GM06990 (cell line): Measurements from ENCODE around the gene ALDH4A1.

Source experiments
- DNase-seq: peaks from one replicate; pipeline ENCODE4 v3.0.0-alpha.2; 2011; ENCODE audit not compliant: insufficient read length; ENCODE audit errors: extremely low read depth
- H3K27me3 ChIP-seq: replicated peaks from 2 replicates; pipeline ENCODE4 v1.6.0; 2011; ENCODE audit warnings: low read length; ENCODE audit not compliant: control insufficient read depth, insufficient read depth
- H3K36me3 ChIP-seq: 2 replicates; pipeline ENCODE4 v1.5.1; 2011; ENCODE audit warnings: low read length; ENCODE audit not compliant: control insufficient read depth, insufficient read depth
- H3K4me3 ChIP-seq: replicated peaks from 2 replicates; pipeline ENCODE4 v1.5.1; 2011; ENCODE audit warnings: low read depth, mild to moderate bottlenecking, control low read depth, low read length
- TF ChIP-seq, protein P1 (sequence below): IDR thresholded peaks from 2 replicates; pipeline ENCODE4 v1.5.1; 2011; ENCODE audit warnings: low read length, control low read depth, mild to moderate bottlenecking, inconsistent platforms; ENCODE audit not compliant: insufficient read depth, poor library complexity, severe bottlenecking

ALDH4A1 gene

DNA sequence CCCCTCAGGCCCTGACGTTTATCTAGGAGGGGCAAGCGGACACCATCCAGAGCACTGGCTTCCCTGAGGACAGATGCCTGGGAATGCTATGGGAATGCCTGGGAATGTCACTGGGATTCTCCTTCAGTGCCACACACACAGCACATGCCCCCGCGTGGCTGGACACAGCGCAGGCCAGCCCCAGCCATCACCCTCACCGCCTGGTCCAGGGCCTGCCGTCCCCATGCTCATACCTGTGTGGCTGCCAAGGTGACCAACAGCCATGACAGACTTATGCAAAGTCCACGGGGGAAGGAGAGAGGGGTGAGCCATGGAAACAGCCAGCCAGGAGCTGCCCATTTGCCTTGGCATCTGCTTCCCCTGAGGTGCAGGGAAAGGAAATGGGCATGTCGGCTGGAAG, 37.2 kb downstream of the ALDH4A1 start:
- no peaks in the 10 kb centered on the region; the same call in 1 of the 2 replicates for H3K27me3 ChIP-seq
- no peaks in the 10 kb centered on the region for H3K36me3 ChIP-seq
- no peak for DNase-seq
- TF ChIP-seq, protein P1, sequence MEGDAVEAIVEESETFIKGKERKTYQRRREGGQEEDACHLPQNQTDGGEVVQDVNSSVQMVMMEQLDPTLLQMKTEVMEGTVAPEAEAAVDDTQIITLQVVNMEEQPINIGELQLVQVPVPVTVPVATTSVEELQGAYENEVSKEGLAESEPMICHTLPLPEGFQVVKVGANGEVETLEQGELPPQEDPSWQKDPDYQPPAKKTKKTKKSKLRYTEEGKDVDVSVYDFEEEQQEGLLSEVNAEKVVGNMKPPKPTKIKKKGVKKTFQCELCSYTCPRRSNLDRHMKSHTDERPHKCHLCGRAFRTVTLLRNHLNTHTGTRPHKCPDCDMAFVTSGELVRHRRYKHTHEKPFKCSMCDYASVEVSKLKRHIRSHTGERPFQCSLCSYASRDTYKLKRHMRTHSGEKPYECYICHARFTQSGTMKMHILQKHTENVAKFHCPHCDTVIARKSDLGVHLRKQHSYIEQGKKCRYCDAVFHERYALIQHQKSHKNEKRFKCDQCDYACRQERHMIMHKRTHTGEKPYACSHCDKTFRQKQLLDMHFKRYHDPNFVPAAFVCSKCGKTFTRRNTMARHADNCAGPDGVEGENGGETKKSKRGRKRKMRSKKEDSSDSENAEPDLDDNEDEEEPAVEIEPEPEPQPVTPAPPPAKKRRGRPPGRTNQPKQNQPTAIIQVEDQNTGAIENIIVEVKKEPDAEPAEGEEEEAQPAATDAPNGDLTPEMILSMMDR, result no peak
- H3K4me3 ChIP-seq, result no peak overlapping the region

DNA sequence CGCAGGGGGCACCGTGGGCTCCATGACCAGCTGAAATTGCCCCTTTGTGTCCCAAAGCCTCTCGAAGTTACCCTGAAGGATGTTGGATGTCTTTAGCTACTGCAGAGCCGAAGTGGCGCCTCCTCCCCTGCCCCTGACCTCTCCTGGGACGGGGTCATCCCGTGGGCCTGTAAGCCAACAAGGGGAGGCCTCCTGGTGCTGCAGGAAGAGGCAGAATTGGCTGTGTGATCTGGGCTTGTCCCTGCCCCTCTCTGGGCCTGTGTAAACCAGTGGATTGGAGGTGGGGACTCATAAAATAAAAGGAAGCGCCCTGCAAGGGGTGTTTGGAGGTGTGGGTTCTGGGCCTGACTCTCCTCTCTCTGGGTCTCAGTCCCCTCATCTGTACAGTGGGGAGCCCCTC, 40.8 kb downstream of the ALDH4A1 start:
- DNase-seq, result no peak
- TF ChIP-seq, protein P1, result no peak
- Histone ChIP-seq H3K27me3 (no peaks in the 10 kb centered on the region), H3K36me3 (no peaks in the 10 kb centered on the region), H3K4me3 (no peak overlapping the region)

DNA sequence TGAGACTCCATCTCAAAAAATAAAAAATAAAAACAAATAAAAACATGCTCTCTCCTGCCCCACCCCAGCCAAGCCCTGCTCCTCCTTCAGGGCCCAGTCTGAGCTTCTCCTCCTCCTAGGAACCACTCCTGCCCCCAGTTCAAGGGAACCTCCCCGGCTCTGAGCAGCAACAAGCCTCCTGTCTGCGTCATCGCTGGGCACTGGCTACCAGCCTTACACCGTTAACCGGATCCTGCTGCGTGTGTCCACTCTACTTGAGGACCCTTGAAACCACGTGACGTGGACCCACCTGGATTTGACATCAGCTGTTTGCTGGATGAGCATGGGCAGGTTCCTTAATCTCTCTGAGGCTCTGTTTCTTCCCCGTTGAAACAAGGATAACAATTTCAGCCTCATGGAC, 41.3 kb downstream of the ALDH4A1 start:
- TF ChIP-seq, protein P1, result no peak
- no peaks in the 10 kb centered on the region for H3K36me3 ChIP-seq
- no peaks in the 10 kb centered on the region for H3K27me3 ChIP-seq
- no peak overlapping the region for H3K4me3 ChIP-seq
- no peak for DNase-seq

DNA sequence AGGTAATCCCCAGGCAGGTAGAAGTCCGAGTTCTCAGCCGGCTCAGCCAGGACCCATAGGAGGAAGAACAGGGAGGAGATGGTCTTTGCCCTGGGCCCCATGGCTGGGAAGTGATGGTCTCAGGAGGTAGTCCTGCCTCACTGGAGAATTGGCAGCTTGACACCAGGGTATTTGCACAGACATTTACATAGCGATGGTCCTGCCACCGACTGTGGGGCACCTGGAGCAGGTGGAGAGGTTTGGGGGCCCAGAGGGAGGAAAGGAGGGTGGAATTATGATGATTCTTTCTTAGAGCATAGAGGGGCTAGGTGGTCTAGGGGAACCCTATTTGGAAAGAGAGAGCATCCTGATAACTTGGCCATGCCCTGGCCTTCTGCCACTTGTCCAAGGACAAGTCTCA, 42.8 kb downstream of the ALDH4A1 start, which contains the start of gene TAS1R2:
TSS of gene TAS1R2 (minus strand) at position 101 of the 400 bp plus-strand sequence. CDS start at position 101, 0 bp downstream.
- no peak for DNase-seq
- H3K27me3 ChIP-seq, result no peaks in the 10 kb centered on the region; the same call in 1 of the 2 replicates
- TF ChIP-seq, protein P1, result no peak
- H3K36me3 ChIP-seq, result no peaks in the 10 kb centered on the region
- H3K4me3 ChIP-seq, result no peak within 1 kb of the TSS

DNA sequence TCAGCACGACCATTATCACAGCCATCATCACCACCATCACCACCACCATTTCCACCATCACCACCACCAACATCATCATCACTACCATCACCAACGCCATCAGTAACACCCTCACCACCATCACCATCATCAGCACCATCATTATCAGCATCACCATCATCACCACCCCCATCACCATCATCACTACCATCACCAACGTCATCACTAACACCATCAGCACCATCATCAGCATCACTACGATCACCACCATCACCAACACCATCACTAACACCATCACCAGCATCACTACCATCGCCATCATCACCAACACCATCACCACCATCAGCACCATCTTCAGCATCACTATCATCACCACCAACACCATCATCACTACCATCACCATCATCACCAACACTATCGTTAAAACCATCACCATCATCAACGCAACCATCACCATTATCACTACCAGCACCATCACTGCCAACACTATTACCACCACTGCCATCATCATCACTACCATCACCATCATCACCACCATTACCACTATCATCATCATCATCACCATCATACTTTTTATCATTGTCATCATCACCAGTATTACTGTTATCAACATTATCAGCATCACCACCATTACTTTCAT, 44.2 kb downstream of the ALDH4A1 start:
- no peaks in the 10 kb centered on the region for H3K36me3 ChIP-seq
- H3K4me3 ChIP-seq, result no peak overlapping the region
- TF ChIP-seq, protein P1, result no peak
- no peak for DNase-seq
- no peaks in the 10 kb centered on the region; the same call in 1 of the 2 replicates for H3K27me3 ChIP-seq
